HG02870 (cell line): ENCODE measurements around the gene EFNA5.

Experiments
- ATAC-seq: cut with Tn5 transposase; IDR thresholded peaks from one replicate; pipeline ENCODE4 v1.9.1; 2021; ENCODE audit warnings: mild to moderate bottlenecking, moderate library complexity; ENCODE audit not compliant: unreplicated experiment

The EFNA5 gene

GRCh38 chr5:107670932-107671741, at the start of gene EFNA5:
TSS of gene EFNA5 (minus strand) at chr5:107670937.
- peak; percentile 33 for ATAC-seq

GRCh38 chr5:107719034-107719606, 48.4 kb upstream of the EFNA5 start:
- no peak for ATAC-seq

DNA sequence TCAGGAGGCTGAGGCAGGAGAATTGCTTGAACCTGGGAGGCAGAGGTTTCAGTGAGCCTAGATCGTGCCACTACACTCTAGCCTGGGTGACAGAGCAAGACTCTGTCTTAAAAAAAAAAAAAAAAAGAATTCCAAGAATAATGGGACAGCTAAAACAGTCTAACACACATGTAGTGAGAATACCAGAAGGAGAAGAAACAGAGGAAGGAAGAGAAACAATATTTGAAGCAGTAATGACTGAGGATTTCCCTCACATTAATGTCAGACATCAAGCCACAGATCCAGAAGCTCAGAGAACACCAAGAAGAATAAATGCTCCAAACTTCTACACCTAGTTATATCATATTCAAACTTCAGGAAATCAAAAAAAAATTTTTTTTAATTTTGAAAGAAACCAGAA, 47.1 kb upstream of the EFNA5 start:
- ATAC-seq: no peak

- no peak for ATAC-seq
Observed at GRCh38 chr5:107713228-107713627, 42.5 kb upstream of the EFNA5 start.

- ATAC-seq: no peak
Observed at GRCh38 chr5:107712359-107712870, 41.7 kb upstream of the EFNA5 start.

DNA sequence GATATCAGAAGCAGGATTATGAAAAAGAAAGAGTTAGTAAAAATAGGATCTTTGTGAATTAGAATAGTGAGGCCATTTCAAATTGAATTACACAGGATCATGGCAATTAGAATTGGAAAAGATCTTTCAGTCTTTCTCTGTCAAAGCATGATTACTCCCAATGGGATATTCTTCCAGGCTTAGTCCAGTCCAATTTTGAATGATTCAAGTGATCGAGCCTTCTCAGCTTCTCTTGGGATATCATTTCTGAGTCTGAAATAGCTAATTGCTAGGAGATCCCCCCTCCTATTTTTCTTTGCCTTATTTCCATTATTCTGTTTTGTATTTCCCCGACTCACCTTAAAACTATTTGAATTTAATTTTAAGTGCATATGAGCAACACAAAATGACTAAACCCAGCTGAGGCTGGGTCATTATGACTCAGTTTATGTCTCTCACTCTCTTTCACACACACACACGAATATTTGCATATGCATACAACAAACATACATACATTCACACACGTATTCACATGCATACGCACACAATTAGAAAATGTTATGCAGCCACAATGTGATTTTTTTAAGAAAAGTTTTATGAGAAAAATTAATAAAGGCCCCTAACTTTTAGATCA, 34.8 kb upstream of the EFNA5 start:
- ATAC-seq: peak; percentile 59

DNA sequence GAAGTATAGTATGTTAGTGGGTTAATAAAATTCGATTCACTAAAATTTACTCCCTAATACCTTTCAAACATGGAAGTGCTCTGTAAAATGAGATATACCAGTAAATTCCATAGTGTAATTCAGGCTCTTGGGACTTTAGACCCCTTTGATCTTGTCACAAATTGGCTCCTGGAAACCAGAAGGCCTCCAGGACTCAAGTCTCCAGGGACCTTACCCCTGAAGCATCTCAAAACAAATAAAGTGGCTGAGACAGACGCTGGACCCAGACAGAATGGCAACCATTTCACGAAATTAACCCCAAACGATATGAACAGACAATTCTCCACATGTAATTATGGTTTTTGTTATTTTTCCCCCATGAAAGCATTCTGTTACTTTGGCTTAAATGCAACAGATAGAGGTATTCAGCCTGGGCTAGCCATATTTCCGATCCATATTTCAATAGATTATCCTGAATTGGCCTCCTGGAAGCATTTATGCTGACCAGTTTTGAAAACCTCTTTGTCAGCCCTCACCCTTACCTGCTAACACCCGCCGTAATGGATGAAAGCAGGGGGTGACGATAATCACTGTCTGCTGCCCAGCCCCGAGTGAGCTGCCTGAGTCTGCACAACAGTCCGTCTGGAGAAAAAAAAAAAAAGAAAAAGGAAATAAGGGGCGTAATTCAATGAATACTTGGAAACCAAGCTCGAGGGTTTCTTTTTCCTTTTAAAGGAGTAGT, 34.1 kb upstream of the EFNA5 start:
- no peak for ATAC-seq

GRCh38 chr5:107700481-107700880, 29.7 kb upstream of the EFNA5 start:
- ATAC-seq: no peak

DNA sequence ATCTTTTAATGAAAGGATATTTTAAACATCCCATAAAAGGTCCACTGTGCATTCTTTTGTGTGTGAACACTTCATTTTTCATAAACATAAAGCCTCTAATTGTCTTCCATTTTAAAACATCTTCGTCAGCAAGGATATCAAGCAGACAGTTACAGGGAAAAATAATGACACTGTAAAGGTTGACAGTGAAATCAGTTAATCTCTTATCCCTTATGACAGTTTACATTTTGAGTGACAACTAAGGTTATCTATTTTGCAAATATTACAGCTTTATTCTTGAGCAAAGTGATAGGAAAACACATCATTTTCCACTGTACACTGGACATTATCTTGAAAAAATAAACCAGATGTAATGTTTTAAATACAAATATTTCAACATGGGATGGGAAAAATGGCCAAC, 28.7 kb upstream of the EFNA5 start:
- no peak for ATAC-seq

- ATAC-seq: no peak
Observed at GRCh38 chr5:107698286-107698685, 27.5 kb upstream of the EFNA5 start.

DNA sequence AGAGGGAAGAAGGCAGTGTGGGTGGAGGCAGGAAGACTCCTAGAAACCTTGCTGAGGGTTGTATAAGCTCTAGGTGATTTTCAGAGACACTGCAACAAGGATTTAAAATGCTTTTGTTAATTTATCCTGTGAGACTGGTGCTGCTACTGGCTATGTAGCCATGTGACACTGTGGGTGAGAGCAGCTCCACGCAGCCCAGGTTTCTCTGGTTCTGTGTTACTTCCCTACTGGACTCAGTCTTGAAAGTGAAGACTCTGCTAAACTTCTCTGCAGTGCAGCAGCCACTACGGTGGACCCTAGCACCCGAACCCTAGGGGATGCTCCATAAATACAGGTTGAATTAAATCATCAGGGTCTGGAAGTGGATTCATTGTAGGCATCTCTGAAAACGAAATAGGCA, 25.8 kb upstream of the EFNA5 start:
- ATAC-seq: no peak

- no peak for ATAC-seq
Observed at GRCh38 chr5:107696080-107696479, 25.3 kb upstream of the EFNA5 start.

DNA sequence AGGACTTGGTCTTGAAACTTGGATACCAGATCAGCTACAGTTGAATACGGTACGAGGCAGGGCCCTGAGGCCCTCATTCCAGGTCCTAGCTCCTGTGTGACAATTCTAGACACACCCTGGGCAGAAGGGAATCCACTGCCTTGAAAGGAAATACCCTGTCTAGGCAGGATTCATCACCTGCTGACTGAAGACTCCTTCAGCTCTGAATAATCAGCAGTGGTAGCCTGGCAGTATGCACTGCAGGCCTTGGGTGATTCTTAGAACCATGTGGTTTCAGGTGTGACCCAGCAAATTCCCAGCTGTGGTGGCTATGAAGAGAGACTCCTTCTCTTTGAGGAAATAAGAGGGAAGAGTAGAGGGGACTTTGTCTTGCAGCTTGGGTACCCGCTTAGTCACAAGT, 17.2 kb upstream of the EFNA5 start:
- ATAC-seq: no peak

DNA sequence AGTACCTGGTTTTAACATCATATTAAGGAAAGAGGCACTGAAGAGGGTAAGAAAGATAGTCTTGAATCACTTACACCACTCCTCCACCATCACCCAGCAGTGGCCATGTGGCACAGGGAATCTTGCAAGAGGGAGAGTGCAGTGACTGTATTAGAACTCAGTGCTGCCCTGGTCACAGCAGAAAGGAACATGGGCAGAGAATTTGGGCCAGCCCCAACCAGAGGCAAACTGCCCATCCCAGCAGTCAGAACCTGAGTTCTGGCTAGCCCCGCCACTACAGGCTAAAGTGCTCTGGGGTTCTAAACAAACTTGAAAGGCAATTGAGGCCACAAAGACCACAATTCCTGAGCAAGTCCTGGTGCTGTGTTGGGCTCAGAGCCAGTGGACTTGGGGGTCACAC, 16.7 kb upstream of the EFNA5 start:
- no peak for ATAC-seq

DNA sequence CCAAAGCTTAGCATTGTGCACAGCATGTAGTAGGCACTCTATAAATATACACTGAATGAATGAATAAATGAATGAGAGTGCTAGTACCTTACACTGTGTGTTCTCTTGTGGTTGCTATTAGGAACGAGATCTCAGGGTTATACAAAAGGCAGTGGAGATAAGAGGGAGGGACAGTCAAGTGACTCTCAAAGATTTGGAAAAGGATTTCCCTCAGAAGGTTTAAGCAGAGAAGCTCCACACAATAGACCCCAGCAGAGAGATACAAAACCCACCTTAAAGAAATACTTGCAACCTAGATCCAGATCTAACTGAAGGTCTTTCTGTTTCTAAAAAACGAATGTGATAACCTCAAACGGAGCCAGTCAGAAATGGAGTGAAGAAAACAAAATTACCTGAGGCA, 11.8 kb upstream of the EFNA5 start:
- no peak for ATAC-seq

GRCh38 chr5:107680799-107681198, 10.1 kb upstream of the EFNA5 start:
- no peak for ATAC-seq

DNA sequence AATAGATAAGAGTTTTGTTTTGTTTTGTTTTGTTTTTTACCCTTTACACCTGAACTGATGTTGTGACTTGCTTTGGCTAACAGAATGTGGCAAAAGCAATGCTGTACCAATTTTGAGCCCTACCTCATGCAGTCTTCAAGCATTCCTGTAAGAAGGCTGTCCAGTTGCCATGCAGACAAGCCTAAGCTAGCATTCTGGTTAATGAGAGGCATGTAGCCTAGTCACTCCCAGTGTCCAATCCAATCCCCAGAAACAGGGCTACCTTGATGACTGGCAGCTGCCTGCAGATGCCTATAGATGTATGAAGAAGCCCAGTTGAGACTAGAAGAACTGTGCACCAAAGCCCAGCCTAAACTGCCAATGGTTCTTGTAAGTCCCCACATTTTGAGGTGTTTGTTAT, 9.4 kb upstream of the EFNA5 start:
- no peak for ATAC-seq

DNA sequence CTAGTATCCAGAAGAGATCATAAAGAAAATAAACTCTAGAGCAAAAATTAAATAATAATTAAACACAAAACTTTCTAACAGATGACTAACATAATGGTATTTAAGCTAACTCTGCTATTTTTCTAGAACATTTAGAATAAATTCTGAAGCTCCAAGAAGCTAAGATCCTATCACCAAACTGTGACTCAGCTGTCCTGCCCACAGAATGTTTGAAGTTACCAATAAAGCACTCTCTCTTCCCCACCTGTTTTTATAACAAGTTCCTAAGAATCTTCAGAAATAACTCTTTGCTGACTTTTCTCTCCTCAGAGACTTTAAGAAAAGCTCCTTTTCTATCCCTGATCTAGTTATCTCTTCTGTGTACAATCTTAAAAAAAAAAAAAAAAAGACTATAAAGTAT, 6.0 kb upstream of the EFNA5 start:
- no peak for ATAC-seq

DNA sequence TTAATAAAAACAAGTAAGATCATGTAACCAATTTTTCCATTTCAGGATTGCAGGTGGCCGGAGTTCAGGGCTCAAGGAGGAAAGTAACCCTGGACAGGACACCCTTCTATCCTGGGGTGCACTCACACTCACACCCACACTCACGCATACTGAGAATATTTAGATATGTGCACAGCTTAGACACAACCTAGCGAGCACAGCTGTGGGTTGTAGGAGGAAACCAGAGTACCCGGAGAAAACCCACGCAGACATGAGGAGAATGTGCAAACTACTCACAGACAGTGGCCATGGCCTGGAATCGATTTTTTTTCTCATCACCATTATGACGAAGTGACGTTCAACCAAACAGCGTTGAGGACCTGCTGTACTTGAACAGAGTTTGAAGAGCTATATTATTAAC, 4.5 kb upstream of the EFNA5 start:
- no peak for ATAC-seq

DNA sequence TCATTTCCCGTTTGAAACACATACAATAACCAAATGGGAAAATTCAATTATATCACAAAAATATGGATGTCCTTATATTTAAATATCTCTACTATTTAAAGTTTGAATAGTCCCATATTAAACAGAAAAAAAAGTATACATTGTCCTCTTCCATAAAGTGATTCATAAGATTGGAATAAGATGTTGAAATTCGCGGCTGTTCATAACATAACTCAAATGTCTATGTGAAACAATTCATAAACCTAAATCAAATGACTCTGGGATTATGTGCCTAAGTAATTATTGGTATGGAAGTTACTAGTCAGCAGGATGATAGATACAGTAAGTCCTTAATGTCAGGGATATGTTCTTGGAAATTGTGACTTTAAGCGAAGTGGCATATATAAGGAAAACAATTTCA, 3.9 kb upstream of the EFNA5 start:
- no peak for ATAC-seq

DNA sequence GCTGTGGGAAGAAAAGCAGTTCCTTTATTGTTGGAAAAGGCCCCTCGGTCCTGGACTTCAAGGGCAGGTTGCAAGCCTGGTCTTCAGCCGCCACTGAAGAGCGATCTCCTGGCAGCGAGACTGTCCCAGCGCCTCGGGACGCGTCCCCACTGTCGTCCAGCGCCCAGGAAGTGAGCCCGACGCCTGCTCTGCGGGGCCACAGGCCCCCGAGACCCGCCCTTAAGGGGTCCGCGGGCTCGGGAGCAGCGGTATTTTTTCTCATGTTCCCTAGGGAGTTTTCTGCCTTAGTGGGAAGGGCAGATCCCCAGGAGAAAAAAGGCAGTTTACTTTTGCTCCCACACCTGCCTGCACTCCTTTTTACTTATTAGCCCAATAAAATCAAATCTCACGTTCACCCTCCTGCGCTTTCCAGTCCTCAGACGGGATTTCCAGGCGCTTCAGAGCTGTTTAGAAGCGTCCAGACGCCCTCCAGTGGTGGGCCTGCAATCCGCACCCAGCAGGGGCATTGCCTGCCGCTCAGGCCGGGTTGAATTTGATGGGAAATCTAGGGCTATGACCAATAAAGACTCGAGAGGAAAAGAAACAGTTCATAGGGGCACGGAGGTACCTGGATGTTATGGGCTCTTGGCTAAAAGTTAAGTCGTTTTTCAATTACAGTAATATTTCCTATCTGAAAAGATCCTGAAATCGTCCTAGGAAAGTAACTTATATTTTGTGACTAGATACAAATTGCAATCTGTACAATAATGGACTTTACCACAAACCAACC, 2.8 kb upstream of the EFNA5 start:
- peak; percentile 70 for ATAC-seq
